Activated naive CD4-positive, alpha-beta T cell treated with anti-CD3 and anti-CD28 coated beads for 36 hours (primary cell): Measurements from ENCODE around the gene UCHL3. TPM values are rescaled to one million over a fixed set of nuclear protein-coding genes. Genes with fewer than 3 reads are reported as not detected.

ENCODE experiments used
- total RNA-seq, 2 experiments: library from RNA; stranded (reverse); gene quantifications; one replicate each; pipeline ENCODE4 v1.2.3, GENCODE V29; 2021

The UCHL3 gene
- total RNA-seq, 2 experiments from 2014 or later, result 37.3 to 37.6 TPM

Other genes with a start within 250 kb of the UCHL3 start
- gene TBC1D4, start 67.6 kb upstream of the UCHL3 start, total RNA-seq, result 10 to 100 TPM; 13.4 to 19.7 TPM
- gene COMMD6, start 11.9 kb upstream of the UCHL3 start, total RNA-seq, result 100 to 1,000 TPM in 1 of 2 experiments, 10 to 100 TPM in 1; 95.4 to 105 TPM
- gene LMO7, start 86.5 kb downstream of the UCHL3 start, total RNA-seq, result 10 to 100 TPM; 10.5 to 12.0 TPM